Measurements from ENCODE around the gene ATOH1.

- no peak for TF ChIP-seq CTCF (IDR thresholded peaks at IDR 0.05)
- TF ChIP-seq POLR2A (IDR thresholded peaks at IDR 0.05) = no peak
Observed at GRCh38 chr4:93813092-93813491, 15.5 kb upstream of the ATOH1 start.
